NCI-H1694 (cell line): Measurements from ENCODE around the gene C1orf52.
"Not testable (repeated sequence)": the region's sequence is repeated elsewhere in the genome, so short reads cannot be mapped to it uniquely, and the experiment has no call there.

Experiments used
- DNase-seq: peaks from one replicate; lab custom pipeline; 2025; lab: John Stamatoyannopoulos, UW

The C1orf52 gene

GRCh38 chr1:85277802-85278201 is 18.3 kb upstream of the C1orf52 start:
- no peak for DNase-seq

GRCh38 chr1:85276978-85277639 is 17.6 kb upstream of the C1orf52 start:
- DNase-seq = no peak

GRCh38 chr1:85276215-85276977 is 16.9 kb upstream of the C1orf52 start, which contains the start of gene BCL10:
BCL10 (minus strand) TSS chr1:85276632; CDS start chr1:85276352, 280 bp downstream.
- DNase-seq = peak; percentile 96

GRCh38 chr1:85275701-85276214 is 16.3 kb upstream of the C1orf52 start:
- DNase-seq = no peak

- DNase-seq = no peak
Observed at GRCh38 chr1:85274969-85275453, 15.5 kb upstream of the C1orf52 start.

GRCh38 chr1:85273397-85273796 is 13.9 kb upstream of the C1orf52 start:
- DNase-seq = no peak

GRCh38 chr1:85268801-85269585 is 9.5 kb upstream of the C1orf52 start:
- no peak for DNase-seq

GRCh38 chr1:85267313-85267712 is 7.9 kb upstream of the C1orf52 start:
- no peak for DNase-seq

- no peak for DNase-seq
Observed at GRCh38 chr1:85264150-85264549, 4.7 kb upstream of the C1orf52 start.

GRCh38 chr1:85262985-85263384 is 3.5 kb upstream of the C1orf52 start:
- DNase-seq = no peak

- DNase-seq = no peak
Observed at GRCh38 chr1:85259912-85260274, 431 bp upstream of the C1orf52 start.

- no peak for DNase-seq
Observed at GRCh38 chr1:85258536-85259117, 835 bp downstream of the C1orf52 start.

- DNase-seq = not testable (repeated sequence)
Observed at GRCh38 chr1:85249042-85249441, 10.4 kb downstream of the C1orf52 start.

GRCh38 chr1:85245891-85246290 is 13.6 kb downstream of the C1orf52 start:
- DNase-seq = no peak

GRCh38 chr1:85245456-85245855 is 14.0 kb downstream of the C1orf52 start:
- no peak for DNase-seq

GRCh38 chr1:85244271-85245061 is 15.0 kb downstream of the C1orf52 start:
- DNase-seq = no peak

- no peak for DNase-seq
Observed at GRCh38 chr1:85243372-85243771, 16.1 kb downstream of the C1orf52 start.

GRCh38 chr1:85240643-85241042 is 18.8 kb downstream of the C1orf52 start:
- DNase-seq = no peak

- DNase-seq = peak; percentile 35
Observed at GRCh38 chr1:85240174-85240601, 19.3 kb downstream of the C1orf52 start.

GRCh38 chr1:85237613-85238012 is 21.8 kb downstream of the C1orf52 start:
- no peak for DNase-seq
